ENCODE measurements around the gene ZNF518A. TPM values are rescaled to one million over a fixed set of nuclear protein-coding genes. Genes with fewer than 3 reads are reported as not detected.

Gene ZNF518A
- total RNA-seq, 1 donor from 2014 or later, result 16.0 TPM

DNA sequence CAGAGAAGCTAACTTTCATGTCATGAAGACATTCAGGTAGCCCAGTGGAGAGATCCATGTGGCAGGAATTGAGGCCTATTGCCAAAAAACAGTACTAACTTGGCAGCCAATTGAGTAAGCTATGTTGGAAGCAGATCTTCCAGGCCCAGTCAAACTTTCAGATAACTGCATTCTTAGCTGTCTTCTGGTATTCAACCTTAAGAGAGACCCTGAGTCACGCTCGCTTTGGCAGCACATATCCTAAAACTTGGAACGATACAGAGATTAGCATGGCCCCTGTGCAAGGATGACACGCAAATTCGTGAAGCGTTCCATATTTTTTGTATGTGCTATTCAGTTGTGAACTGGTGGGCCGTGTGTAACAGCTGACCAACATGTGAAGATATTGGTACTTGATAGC is 17.6 kb upstream of the ZNF518A start:
- DNase-seq (ENCODE audit: low spot score), result no peak
- H3K4me3 Mint-ChIP-seq (ENCODE audit: low read depth), result no peak overlapping the region
- H3K9me3 Mint-ChIP-seq, result peaks cover 12% of the 10 kb centered on the region
- intact Hi-C loops (cut with micrococcal nuclease), result no loop called here
- no peaks in the 10 kb centered on the region for H3K36me3 Mint-ChIP-seq (ENCODE audit: low read depth)
- H3K4me1 Mint-ChIP-seq (ENCODE audit: low read depth), result peaks cover 7% of the 10 kb centered on the region
- peaks cover 74% of the 10 kb centered on the region for H3K27me3 Mint-ChIP-seq (ENCODE audit: low read depth)
- H3K27ac Mint-ChIP-seq, result no peak overlapping the region

DNA sequence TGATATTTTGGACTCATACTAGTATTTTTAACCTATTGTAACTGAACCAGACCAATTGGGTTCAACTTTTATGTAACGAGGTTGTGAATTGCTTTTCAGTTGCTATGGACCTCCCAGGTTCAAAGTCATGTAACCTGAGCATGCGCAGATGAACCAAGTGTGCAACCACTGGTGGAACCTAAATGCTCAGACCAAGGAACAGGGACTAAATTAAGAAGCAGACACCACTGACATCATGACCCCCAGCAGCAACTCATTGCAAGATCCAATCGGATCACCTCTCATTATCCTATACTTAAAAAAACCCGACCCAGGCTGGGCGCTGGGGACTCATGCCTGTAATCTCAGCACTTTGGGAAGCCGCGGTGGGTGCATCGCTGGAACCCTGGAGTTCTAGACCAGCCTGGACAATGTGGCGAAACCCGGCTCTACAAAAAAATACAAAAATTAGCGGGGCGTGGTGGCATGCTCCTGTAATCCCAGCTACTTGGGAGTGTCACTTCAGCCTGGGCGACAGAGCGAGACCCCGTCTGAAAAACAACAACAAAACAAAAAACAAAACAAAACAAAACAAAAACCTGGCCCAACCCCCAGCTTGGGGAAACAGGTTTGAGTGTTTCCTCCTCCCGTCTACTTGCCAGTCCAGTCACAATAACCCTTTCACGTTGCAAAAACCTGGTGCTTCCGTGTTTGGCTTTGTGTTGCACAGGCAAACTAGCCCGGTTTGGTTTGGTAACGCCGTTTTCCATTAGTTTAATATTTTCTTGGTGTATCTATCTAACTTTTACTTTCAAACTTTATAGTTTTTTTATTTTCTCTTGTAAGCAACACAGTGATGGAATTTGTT is 11.3 kb upstream of the ZNF518A start:
- no peak for DNase-seq (ENCODE audit: low spot score)
- no peak overlapping the region for H3K27ac Mint-ChIP-seq
- no peak overlapping the region for H3K4me3 Mint-ChIP-seq (ENCODE audit: low read depth)
- intact Hi-C loops (cut with micrococcal nuclease), result no loop called here
- H3K27me3 Mint-ChIP-seq (ENCODE audit: low read depth), result peaks cover 60% of the 10 kb centered on the region
- peaks cover 10% of the 10 kb centered on the region for H3K4me1 Mint-ChIP-seq (ENCODE audit: low read depth)
- no peaks in the 10 kb centered on the region for H3K9me3 Mint-ChIP-seq
- H3K36me3 Mint-ChIP-seq (ENCODE audit: low read depth), result no peaks in the 10 kb centered on the region

DNA sequence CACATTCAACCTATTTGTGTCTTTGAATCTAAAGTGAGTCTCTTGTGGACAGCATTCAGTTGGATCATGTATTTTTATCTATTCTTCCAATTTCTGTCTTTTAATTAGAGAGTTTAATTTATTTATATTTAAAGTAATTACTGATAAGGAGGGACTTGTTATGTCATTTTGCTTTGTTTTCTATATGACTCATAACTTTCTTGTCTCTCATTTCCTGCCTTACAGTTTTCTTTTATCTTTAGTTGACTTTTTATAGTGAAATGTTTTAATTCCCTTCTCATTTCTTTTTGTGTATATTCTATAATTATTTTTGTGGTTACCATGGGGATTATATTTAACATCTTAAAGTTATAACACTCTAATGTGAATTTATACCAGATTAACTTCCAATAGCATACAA is 7.3 kb upstream of the ZNF518A start:
- Mint-ChIP-seq H3K27ac (no peak overlapping the region), H3K4me1 (ENCODE audit: low read depth) (peaks cover 19% of the 10 kb centered on the region), H3K9me3 (no peaks in the 10 kb centered on the region), H3K27me3 (ENCODE audit: low read depth) (peaks cover 49% of the 10 kb centered on the region), H3K36me3 (ENCODE audit: low read depth) (peaks cover 5% of the 10 kb centered on the region), H3K4me3 (ENCODE audit: low read depth) (no peak overlapping the region)
- intact Hi-C loops (cut with micrococcal nuclease), result no loop called here
- DNase-seq (ENCODE audit: low spot score), result no peak

DNA sequence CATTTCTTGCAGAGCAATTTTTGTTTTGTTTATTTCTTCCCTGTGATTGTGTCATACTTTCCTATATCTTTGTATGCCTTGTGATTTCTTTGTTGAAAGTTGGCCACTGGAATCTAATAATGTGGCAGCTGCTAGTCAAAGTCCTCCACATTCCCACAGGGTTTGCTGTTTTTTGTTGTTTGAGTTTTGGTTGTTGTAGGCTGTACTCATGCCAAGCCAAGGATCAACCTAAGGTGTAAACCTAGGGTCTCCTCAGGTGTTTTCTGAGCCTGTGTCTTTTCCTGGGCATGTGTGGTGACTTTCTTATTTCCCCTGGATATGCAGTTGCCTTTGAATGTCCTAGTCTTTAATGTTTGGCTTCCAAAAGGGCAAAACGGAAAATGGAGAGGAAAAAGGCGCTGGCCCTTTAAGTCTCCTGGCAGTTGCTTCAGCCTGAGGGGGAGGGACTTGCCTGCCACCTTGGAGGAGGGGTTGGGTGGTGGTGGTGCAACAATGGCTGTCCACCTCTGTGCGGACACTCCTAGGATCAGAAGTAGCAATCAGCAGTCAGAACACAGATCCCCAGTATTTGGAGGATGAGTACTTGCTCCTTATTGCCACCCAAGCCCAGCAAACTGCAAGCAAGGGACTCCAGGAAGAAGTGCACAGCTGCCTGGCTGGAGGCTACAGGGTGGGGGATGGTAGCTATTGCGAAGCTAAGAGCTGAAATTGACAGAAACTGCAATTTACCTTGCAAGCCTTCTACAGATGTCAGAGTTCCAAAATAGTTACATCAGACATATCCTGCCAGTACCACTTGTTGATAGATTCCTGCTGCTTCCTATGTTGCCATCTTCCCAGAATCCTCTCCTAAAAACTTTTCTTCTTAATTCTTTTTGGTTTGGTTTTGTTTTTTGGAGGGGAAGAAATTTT is 5.6 kb upstream of the ZNF518A start:
- Mint-ChIP-seq H3K27ac (no peak overlapping the region), H3K4me1 (ENCODE audit: low read depth) (peaks cover 24% of the 10 kb centered on the region), H3K9me3 (peaks cover 11% of the 10 kb centered on the region), H3K36me3 (ENCODE audit: low read depth) (peaks cover 5% of the 10 kb centered on the region), H3K4me3 (ENCODE audit: low read depth) (no peak overlapping the region), H3K27me3 (ENCODE audit: low read depth) (peaks cover 43% of the 10 kb centered on the region)
- no peak for DNase-seq (ENCODE audit: low spot score)
- intact Hi-C loops (cut with micrococcal nuclease), result no loop called here

DNA sequence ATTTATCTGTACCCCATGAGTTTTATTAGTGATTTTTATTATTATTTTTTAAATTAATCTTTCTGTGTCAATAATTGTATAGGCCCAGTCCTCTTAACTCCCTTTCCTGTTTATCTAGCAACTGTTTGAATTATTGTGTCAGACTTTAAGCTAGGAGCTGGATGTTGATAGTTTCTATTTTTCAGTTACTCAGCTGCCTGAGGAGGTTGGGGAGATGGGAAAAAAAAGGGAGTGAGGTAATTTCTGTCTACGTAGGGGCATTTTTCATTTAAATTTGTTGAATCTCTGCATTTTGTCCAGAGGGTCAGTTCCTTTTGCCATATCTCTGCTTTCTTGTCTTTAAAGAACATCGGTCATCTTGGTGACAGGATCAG is 5.0 kb upstream of the ZNF518A start:
- no peak for DNase-seq (ENCODE audit: low spot score)
- Mint-ChIP-seq H3K4me1 (ENCODE audit: low read depth) (peaks cover 24% of the 10 kb centered on the region), H3K27ac (no peak overlapping the region), H3K4me3 (ENCODE audit: low read depth) (no peak overlapping the region), H3K36me3 (ENCODE audit: low read depth) (peaks cover 5% of the 10 kb centered on the region), H3K27me3 (ENCODE audit: low read depth) (peaks cover 39% of the 10 kb centered on the region), H3K9me3 (peaks cover 11% of the 10 kb centered on the region)
- intact Hi-C loops (cut with micrococcal nuclease), result no loop called here

DNA sequence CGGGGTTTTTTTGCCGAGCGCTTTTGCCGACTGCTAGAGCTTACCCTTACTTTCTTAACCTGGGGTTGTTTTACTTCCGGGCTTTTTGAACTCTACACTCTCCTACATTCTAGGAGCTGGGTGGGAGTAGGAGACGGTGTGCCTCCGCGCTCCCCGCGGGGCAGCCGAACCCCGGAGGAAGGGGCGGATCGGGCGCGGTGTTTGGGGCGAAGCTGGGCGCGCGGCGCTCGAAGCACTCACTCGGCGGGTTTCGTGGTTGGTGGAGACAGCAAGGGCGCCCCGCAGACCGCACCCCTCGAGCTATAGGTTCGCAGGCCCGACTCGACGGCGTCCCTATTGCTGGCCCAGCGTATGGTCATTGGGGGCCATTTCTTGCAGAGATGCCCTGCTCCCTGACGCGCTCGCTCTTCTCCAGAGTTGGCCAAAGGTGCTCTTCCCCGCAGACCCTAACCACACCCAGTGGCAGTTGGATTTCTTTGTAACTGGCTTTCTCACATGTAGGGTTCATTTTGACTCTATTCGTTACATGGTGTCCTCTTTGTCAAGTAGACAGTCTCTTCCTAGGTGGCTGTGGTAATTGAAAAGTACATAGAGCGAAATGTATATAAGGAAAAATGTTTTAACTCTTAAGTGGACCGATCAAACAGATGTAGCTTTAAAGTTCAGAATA is 364 bp downstream of the ZNF518A start:
- peaks cover 36% of the 10 kb centered on the region for H3K36me3 Mint-ChIP-seq (ENCODE audit: low read depth)
- peak; percentile 82 for DNase-seq (ENCODE audit: low spot score)
- H3K9me3 Mint-ChIP-seq, result peaks cover 11% of the 10 kb centered on the region
- intact Hi-C loops (cut with micrococcal nuclease), result loop anchor here (1.0 to 5.0 kb wide), 7 partner anchors 40 to 457 kb away; partner anchors contain the start of genes CC2D2B, CCNJ and TM9SF3
- peaks cover 27% of the 10 kb centered on the region for H3K4me1 Mint-ChIP-seq (ENCODE audit: low read depth)
- peak overlapping the region; percentile 100 for H3K27ac Mint-ChIP-seq
- peak overlapping the region; percentile 94 for H3K4me3 Mint-ChIP-seq (ENCODE audit: low read depth)
- H3K27me3 Mint-ChIP-seq (ENCODE audit: low read depth), result peaks cover 17% of the 10 kb centered on the region

DNA sequence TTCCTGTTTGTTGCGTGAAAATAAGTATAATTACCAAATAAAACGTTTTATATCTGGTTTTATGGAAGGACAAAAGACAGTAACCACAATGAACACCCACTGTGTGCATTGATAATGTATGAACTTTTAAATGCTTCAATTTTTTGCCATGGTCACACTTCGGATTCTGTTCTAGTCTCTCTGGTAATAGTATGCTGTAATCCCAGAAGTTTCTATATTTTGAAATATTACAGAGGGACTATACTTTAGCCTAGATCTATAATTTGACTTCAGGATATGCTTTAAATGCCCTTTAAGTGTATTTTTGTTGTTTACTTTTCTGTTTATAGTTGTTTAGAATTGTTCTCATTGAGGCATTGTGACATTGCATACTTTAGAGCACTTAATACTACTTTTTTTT is 1.5 kb downstream of the ZNF518A start:
- peak overlapping the region; percentile 100 for H3K27ac Mint-ChIP-seq
- H3K4me3 Mint-ChIP-seq (ENCODE audit: low read depth), result peak overlapping the region; percentile 94
- no peak for DNase-seq (ENCODE audit: low spot score)
- peaks cover 32% of the 10 kb centered on the region for H3K4me1 Mint-ChIP-seq (ENCODE audit: low read depth)
- H3K27me3 Mint-ChIP-seq (ENCODE audit: low read depth), result peaks cover 10% of the 10 kb centered on the region
- H3K36me3 Mint-ChIP-seq (ENCODE audit: low read depth), result peaks cover 38% of the 10 kb centered on the region
- intact Hi-C loops (cut with micrococcal nuclease), result loop anchor here (2.0 to 5.0 kb wide), 4 partner anchors 89 to 456 kb away; partner anchors contain the start of genes CC2D2B, CCNJ and TM9SF3
- peaks cover 11% of the 10 kb centered on the region for H3K9me3 Mint-ChIP-seq

DNA sequence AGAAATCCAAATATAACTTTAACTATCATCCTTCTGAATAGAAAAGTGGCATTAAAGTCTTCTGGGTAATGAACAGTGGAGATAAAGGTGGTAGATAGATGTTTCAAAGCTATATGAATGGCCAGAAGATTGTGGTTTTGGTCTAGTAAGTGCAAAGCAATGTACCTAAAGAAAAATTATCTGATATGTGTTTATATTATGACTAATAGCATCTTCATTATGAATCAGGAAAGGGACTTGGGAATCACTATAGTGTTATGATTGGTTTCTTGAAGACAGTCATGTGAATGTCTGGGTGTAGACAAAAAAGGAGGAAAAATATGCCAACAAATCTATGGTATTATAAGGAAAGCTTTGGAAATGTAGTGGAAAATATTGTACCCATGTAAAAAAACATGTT is 3.0 kb downstream of the ZNF518A start:
- no peak for DNase-seq (ENCODE audit: low spot score)
- H3K9me3 Mint-ChIP-seq, result peaks cover 11% of the 10 kb centered on the region
- peaks cover 2% of the 10 kb centered on the region for H3K27me3 Mint-ChIP-seq (ENCODE audit: low read depth)
- H3K4me3 Mint-ChIP-seq (ENCODE audit: low read depth), result no peak overlapping the region
- intact Hi-C loops (cut with micrococcal nuclease), result loop anchor here (5.0 kb wide), 2 partner anchors 226 to 454 kb away; partner anchors contain the start of genes CC2D2B and TM9SF3
- no peak overlapping the region for H3K27ac Mint-ChIP-seq
- peaks cover 43% of the 10 kb centered on the region for H3K4me1 Mint-ChIP-seq (ENCODE audit: low read depth)
- H3K36me3 Mint-ChIP-seq (ENCODE audit: low read depth), result peaks cover 54% of the 10 kb centered on the region

DNA sequence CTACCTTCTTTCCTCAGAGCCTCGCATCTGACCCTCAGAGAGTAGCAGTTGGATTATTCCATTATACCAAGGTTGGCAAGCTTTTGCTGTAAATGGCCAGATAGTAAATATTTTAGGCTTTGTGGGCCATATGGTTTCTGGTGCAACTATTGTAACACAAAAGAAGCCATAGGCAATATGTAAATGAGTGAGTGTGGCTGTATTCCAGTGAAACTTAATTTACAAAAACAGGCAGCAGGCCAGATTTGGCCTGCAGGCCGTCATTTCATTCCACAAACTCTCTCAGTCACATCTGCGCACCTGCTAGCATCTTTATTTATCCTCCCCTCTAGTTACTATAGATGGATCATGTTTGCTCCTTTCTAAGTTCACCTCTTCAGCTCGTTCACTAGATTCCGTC is 6.7 kb downstream of the ZNF518A start:
- Mint-ChIP-seq H3K4me3 (ENCODE audit: low read depth) (no peak overlapping the region), H3K27me3 (ENCODE audit: low read depth) (no peaks in the 10 kb centered on the region), H3K36me3 (ENCODE audit: low read depth) (peaks cover 75% of the 10 kb centered on the region), H3K27ac (no peak overlapping the region), H3K4me1 (ENCODE audit: low read depth) (peaks cover 34% of the 10 kb centered on the region), H3K9me3 (no peaks in the 10 kb centered on the region)
- no peak for DNase-seq (ENCODE audit: low spot score)
- intact Hi-C loops (cut with micrococcal nuclease), result no loop called here

DNA sequence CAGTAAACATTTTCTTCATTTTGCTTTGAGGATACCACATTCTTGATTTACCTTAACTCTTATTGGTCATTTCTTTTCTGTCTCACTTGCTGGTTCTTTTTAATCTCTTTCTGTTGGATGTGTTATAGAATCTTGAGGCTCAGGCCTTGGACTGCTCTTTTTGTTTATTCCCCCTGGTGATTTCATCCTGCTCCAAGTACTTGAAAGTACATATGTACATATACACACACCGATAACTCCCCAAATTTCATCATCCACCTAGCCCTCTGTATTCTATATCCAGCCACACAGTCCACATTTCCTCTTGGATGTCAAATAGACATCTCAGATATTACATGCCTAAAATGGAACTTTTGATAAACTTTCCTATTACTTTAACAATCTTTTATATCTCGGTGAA is 7.5 kb downstream of the ZNF518A start:
- no peak overlapping the region for H3K4me3 Mint-ChIP-seq (ENCODE audit: low read depth)
- DNase-seq (ENCODE audit: low spot score), result no peak
- intact Hi-C loops (cut with micrococcal nuclease), result no loop called here
- peak overlapping the region; percentile 43 for H3K27ac Mint-ChIP-seq
- no peaks in the 10 kb centered on the region for H3K9me3 Mint-ChIP-seq
- peaks cover 73% of the 10 kb centered on the region for H3K36me3 Mint-ChIP-seq (ENCODE audit: low read depth)
- H3K27me3 Mint-ChIP-seq (ENCODE audit: low read depth), result no peaks in the 10 kb centered on the region
- H3K4me1 Mint-ChIP-seq (ENCODE audit: low read depth), result peaks cover 29% of the 10 kb centered on the region

DNA sequence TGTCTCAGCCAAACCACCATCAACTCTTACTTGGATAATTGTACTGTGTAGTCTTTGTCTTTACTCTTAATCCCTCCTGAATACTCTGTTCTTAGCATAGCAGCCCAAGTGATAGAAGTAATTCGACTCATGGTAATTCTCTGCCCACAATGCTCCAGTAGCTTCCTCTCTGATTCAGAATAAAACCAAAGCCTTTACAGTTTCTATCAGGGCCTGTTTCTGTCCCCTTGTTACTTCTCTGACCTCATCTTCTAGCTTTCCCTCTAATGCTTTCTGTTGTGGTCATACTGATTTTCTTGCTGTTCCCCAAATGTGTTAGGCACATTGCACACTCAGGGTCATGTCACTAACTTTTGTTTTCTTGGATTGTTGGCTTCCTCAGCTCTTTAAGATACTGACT is 8.0 kb downstream of the ZNF518A start:
- Mint-ChIP-seq H3K4me1 (ENCODE audit: low read depth) (peaks cover 28% of the 10 kb centered on the region), H3K27me3 (ENCODE audit: low read depth) (no peaks in the 10 kb centered on the region), H3K4me3 (ENCODE audit: low read depth) (no peak overlapping the region), H3K36me3 (ENCODE audit: low read depth) (peaks cover 74% of the 10 kb centered on the region), H3K9me3 (no peaks in the 10 kb centered on the region), H3K27ac (peak overlapping the region; percentile 35)
- intact Hi-C loops (cut with micrococcal nuclease), result no loop called here
- DNase-seq (ENCODE audit: low spot score), result no peak

DNA sequence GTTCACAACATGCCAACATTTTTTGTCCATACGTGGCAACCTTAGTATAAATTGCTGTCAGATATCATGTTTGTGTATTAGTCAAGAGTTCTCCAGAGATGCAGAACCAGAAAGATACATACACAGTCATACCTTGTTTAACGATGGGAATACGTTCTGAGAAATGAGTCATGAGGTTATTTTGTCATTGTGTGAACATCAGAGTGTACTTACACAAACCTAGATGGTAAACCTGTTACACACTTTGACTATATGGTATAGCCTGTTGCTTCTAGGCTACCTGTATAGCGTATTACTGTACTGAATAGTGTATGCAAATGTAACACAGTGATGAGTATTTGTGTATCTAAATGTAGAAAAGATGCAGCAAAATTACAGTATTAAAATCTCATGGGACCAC is 22.3 kb downstream of the ZNF518A start:
- Mint-ChIP-seq H3K4me3 (ENCODE audit: low read depth) (no peak overlapping the region), H3K27me3 (ENCODE audit: low read depth) (no peaks in the 10 kb centered on the region), H3K9me3 (no peaks in the 10 kb centered on the region), H3K4me1 (ENCODE audit: low read depth) (peaks cover 10% of the 10 kb centered on the region), H3K36me3 (ENCODE audit: low read depth) (peaks cover 78% of the 10 kb centered on the region), H3K27ac (no peak overlapping the region)
- no peak for DNase-seq (ENCODE audit: low spot score)
- intact Hi-C loops (cut with micrococcal nuclease), result no loop called here

Measured in activated T-helper 2 cell treated with anti-CD3 and anti-CD28 coated beads, Interferon-gamma antibody, Interleukin-2, Interleukin-4, amounts not matched to agents 10 μg/mL and 5 μg/mL and 100 μg/mL, durations not matched to agents 14 hours and 24 hours and 36 hours (primary cell).